Retinal pigment epithelial cell (primary cell): ENCODE measurements around the gene AAK1.
"Not testable (repeated sequence)": the region's sequence is repeated elsewhere in the genome, so short reads cannot be mapped to it uniquely, and the experiment has no call there.

Experiments
- DNase-seq: peaks from one replicate; pipeline ENCODE4 v3.0.0-alpha.2; 2010; ENCODE audit warnings: low read depth
- H3K4me3 ChIP-seq: 2 replicates; pipeline ENCODE4 v1.5.1; 2011; ENCODE audit warnings: mild to moderate bottlenecking, low read length, control low read depth, moderate library complexity
- CTCF ChIP-seq: conservative IDR thresholded peaks from 2 replicates; pipeline ENCODE4 v1.5.1; 2011; ENCODE audit warnings: low read depth, low read length, control low read depth, inconsistent platforms

AAK1 gene

GRCh38 chr2:69554568-69554967 is 89.0 kb downstream of the AAK1 start:
- no peak for DNase-seq
- no peak overlapping the region for H3K4me3 ChIP-seq
- TF ChIP-seq CTCF = no peak

GRCh38 chr2:69553991-69554390 is 89.5 kb downstream of the AAK1 start:
- no peak for TF ChIP-seq CTCF
- no peak for DNase-seq
- H3K4me3 ChIP-seq = no peak overlapping the region

GRCh38 chr2:69550511-69550910 is 93.0 kb downstream of the AAK1 start:
- not testable (repeated sequence) for H3K4me3 ChIP-seq, DNase-seq

GRCh38 chr2:69549421-69549820 is 94.1 kb downstream of the AAK1 start:
- no peak overlapping the region for H3K4me3 ChIP-seq
- DNase-seq = peak; percentile 59

GRCh38 chr2:69547984-69548715 is 95.4 kb downstream of the AAK1 start:
- no peak for DNase-seq
- no peak overlapping the region for H3K4me3 ChIP-seq
- TF ChIP-seq CTCF = no peak

More at GRCh38 chr2:69549421-69549820, 94.1 kb downstream of the AAK1 start:
- no peak for TF ChIP-seq CTCF

GRCh38 chr2:69546646-69547045 is 96.9 kb downstream of the AAK1 start:
- TF ChIP-seq CTCF = no peak
- no peak for DNase-seq
- no peak overlapping the region for H3K4me3 ChIP-seq

- TF ChIP-seq CTCF = no peak
- DNase-seq = no peak
- H3K4me3 ChIP-seq = no peak overlapping the region
These were observed 98.0 kb downstream of the AAK1 start for GRCh38 chr2:69545477-69545932.
